ENCODE data around the gene ATP9B. TPM values are rescaled to one million over a fixed set of nuclear protein-coding genes. Genes with fewer than 3 reads are reported as not detected.

Gene ATP9B
- total and polyA plus RNA-seq, 10 of the 15 experiments (the other 5 are each of a cell fraction or from before 2014, with no cell fraction given): 0.74 to 20.7 (median 12.9) TPM

DNA sequence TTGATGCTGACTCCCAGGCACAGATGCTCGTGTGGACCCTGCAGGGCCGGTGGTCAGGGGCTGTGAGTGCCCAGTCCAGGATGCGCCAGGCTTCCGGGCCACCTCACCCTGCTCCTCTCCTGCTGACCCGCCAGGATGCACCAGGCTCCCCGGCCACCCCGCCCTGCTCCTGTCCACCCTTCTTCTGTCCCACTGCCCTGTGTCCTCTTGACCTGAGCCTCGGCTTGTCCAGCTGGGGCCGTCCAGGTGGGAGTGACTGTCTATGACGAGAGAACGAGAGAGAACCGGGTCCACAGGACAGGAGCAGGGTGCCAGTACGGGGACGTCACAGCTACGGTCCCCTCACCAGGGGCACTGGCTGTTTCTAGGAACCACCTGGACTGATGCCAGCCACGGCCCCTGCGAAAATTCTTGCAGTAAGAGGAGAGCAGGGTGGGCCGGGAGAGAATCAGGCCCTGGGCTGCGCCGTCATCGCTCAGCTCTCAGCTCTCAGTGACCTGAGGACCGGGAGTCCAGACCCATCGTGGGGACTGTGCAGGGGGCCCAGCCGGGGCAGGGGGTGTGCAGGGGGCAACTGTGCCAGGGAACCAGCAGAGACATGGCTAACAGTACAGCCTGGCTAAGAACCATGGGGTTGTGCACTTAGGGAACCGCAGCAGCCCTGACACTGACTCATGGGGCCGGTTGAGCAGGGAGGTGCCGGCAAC is 313.6 kb downstream of the ATP9B start:
- ChIA-PET POLR2A (no interaction called here), SMC1A (ENCODE audit: uncharacterized antibody, unreplicated experiment) (interaction anchor here (1.1 kb wide), 1 partner anchor 262 kb away, joined by 3 read pairs; no protein-coding TSS in a partner anchor), CTCF (interaction anchor here (2.8 to 6.4 kb wide), 3 partner anchors 8 to 260 kb away, joined by 17 to 48 read pairs (median 24); no protein-coding TSS in a partner anchor), RAD21 (ENCODE audit: unreplicated experiment) (interaction anchor here (0.6 to 1.0 kb wide), 2 partner anchors 13 to 260 kb away, joined by 3 to 4 read pairs; partner anchors contain the start of gene NFATC1)
- H3K36me3 ChIP-seq (ENCODE audit: control insufficient read depth in 2 of 2, insufficient read depth in 2 of 2, low read length in 1 of 2): 0 out of 4 replicates have a peak, but pooled peaks cover 0 to 2% of the 10 kb centered on the region in 2 experiments
- no peak overlapping the region for H3K4me3 ChIP-seq
- H2AFZ ChIP-seq (ENCODE audit: control insufficient read depth, low read depth, low read length): no peak overlapping the region
- no peak for ATAC-seq
- intact Hi-C loops (cut with micrococcal nuclease; ENCODE audit: unreplicated experiment) (no loop called here), in situ Hi-C loops (cut with MboI) (no loop called here)
- BruUV-seq (replicated peaks): no TSS peak
- no peak overlapping the region for H3K27ac ChIP-seq (ENCODE audit: control insufficient read depth, insufficient read depth)
- no peaks in the 10 kb centered on the region for H3K4me1 ChIP-seq (ENCODE audit: control insufficient read depth, insufficient read depth, low read length)
- H3K79me2 ChIP-seq (ENCODE audit: control insufficient read depth, insufficient read depth, low read length): no peaks in the 10 kb centered on the region
- no peaks in the 10 kb centered on the region for H3K9me3 ChIP-seq (replicated peaks; ENCODE audit: control insufficient read depth, insufficient read depth, low read length)
- no peaks in the 10 kb centered on the region for H3K27me3 ChIP-seq (replicated peaks in 1 of 2; ENCODE audit: control insufficient read depth in 2 of 2, insufficient read depth in 2 of 2, low read length in 1 of 2)
- no peak for TF ChIP-seq SREBF2 (IDR thresholded peaks at IDR 0.05; ENCODE audit: low read length)
- no peak for TF ChIP-seq BACH1 (IDR thresholded peaks at IDR 0.05; ENCODE audit: borderline replicate concordance)
- no peak for TF ChIP-seq SUZ12 (IDR thresholded peaks at IDR 0.05; ENCODE audit: unreplicated experiment)
- TF ChIP-seq ZNF622 (IDR thresholded peaks at IDR 0.05): no peak
- TF ChIP-seq, protein P1, sequence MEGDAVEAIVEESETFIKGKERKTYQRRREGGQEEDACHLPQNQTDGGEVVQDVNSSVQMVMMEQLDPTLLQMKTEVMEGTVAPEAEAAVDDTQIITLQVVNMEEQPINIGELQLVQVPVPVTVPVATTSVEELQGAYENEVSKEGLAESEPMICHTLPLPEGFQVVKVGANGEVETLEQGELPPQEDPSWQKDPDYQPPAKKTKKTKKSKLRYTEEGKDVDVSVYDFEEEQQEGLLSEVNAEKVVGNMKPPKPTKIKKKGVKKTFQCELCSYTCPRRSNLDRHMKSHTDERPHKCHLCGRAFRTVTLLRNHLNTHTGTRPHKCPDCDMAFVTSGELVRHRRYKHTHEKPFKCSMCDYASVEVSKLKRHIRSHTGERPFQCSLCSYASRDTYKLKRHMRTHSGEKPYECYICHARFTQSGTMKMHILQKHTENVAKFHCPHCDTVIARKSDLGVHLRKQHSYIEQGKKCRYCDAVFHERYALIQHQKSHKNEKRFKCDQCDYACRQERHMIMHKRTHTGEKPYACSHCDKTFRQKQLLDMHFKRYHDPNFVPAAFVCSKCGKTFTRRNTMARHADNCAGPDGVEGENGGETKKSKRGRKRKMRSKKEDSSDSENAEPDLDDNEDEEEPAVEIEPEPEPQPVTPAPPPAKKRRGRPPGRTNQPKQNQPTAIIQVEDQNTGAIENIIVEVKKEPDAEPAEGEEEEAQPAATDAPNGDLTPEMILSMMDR (IDR thresholded peaks at IDR 0.05 in 2 of 3, conservative IDR thresholded peaks at IDR 0.05 in 1 of 3; ENCODE audit: control insufficient read depth in 2 of 3, extremely low read depth in 1 of 3, insufficient read depth in 1 of 3, low read depth in 3 of 3, low read length in 3 of 3): no peak
- TF ChIP-seq, protein P2, sequence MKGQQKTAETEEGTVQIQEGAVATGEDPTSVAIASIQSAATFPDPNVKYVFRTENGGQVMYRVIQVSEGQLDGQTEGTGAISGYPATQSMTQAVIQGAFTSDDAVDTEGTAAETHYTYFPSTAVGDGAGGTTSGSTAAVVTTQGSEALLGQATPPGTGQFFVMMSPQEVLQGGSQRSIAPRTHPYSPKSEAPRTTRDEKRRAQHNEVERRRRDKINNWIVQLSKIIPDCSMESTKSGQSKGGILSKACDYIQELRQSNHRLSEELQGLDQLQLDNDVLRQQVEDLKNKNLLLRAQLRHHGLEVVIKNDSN (IDR thresholded peaks at IDR 0.05; ENCODE audit: borderline replicate concordance, extremely low read length, insufficient read depth, low read depth, low read length): no peak
- no peak for TF ChIP-seq TARDBP (IDR thresholded peaks at IDR 0.05; ENCODE audit: borderline replicate concordance)
- TF ChIP-seq GABPA (IDR thresholded peaks at IDR 0.05; ENCODE audit: low read depth): no peak
- no peak for TF ChIP-seq ZZZ3 (IDR thresholded peaks at IDR 0.05; ENCODE audit: control insufficient read depth, insufficient read length, low read depth)
- TF ChIP-seq POLR2A (IDR thresholded peaks at IDR 0.05; ENCODE audit: low read depth, low read length): no peak; the same call in 1 of the 2 replicates
- TF ChIP-seq, protein P3, sequence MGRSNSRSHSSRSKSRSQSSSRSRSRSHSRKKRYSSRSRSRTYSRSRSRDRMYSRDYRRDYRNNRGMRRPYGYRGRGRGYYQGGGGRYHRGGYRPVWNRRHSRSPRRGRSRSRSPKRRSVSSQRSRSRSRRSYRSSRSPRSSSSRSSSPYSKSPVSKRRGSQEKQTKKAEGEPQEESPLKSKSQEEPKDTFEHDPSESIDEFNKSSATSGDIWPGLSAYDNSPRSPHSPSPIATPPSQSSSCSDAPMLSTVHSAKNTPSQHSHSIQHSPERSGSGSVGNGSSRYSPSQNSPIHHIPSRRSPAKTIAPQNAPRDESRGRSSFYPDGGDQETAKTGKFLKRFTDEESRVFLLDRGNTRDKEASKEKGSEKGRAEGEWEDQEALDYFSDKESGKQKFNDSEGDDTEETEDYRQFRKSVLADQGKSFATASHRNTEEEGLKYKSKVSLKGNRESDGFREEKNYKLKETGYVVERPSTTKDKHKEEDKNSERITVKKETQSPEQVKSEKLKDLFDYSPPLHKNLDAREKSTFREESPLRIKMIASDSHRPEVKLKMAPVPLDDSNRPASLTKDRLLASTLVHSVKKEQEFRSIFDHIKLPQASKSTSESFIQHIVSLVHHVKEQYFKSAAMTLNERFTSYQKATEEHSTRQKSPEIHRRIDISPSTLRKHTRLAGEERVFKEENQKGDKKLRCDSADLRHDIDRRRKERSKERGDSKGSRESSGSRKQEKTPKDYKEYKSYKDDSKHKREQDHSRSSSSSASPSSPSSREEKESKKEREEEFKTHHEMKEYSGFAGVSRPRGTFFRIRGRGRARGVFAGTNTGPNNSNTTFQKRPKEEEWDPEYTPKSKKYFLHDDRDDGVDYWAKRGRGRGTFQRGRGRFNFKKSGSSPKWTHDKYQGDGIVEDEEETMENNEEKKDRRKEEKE (IDR thresholded peaks at IDR 0.05): no peak
- TF ChIP-seq NKRF (conservative IDR thresholded peaks at IDR 0.05): no peak
- no peak for TF ChIP-seq RAD21 (IDR thresholded peaks at IDR 0.05; ENCODE audit: insufficient read depth, low read depth, low read length)
- no peak for TF ChIP-seq DPF2 (IDR thresholded peaks at IDR 0.05)
- no peaks in the 10 kb centered on the region for H4K20me1 ChIP-seq (ENCODE audit: control insufficient read depth, insufficient read depth)
- no peak overlapping the region for H3K4me2 ChIP-seq (ENCODE audit: control insufficient read depth, insufficient read depth)
- WGBS (ENCODE audit: insufficient coverage, insufficient replicate concordance, low lambda C conversion rate, missing lambda C conversion rate): 70% methylated on average over 27 of the region's 27 CpGs
- DNase-seq (ENCODE audit: low read depth, low spot score): no peak
- no peak overlapping the region for H3K9ac ChIP-seq (ENCODE audit: control insufficient read depth, insufficient read depth, low read length)
- FAIRE-seq: no peak
